WI38 (cell line): Measurements from ENCODE around the gene HARS1.
"Not testable (repeated sequence)": the region's sequence is repeated elsewhere in the genome, so short reads cannot be mapped to it uniquely, and the experiment has no call there.

Experiments used
- H3K4me3 ChIP-seq: 2 replicates; pipeline ENCODE4 v1.5.1; 2011; ENCODE audit warnings: low read depth, mild to moderate bottlenecking, control low read depth, low read length
- TF ChIP-seq, protein P1 (sequence below): IDR thresholded peaks from 2 replicates; pipeline ENCODE4 v1.5.1; 2012; ENCODE audit warnings: low read depth, mild to moderate bottlenecking, control low read depth, low read length

The HARS1 gene

DNA sequence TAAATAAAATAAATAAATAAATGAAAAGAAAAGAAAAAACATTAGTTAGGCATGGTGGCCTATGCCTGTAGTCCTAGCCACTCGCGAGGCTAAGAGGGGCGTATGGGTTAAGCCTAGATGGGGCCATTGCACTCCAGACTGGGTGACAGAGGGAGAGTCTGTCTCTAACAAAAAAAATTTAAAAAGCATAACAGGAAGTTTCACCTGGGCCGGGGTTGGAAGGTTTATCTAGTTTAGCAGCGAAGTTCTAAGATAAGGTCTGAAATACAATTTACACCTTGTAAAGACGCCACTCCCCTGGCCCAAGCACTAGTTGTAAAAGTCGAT is 27.1 kb upstream of the HARS1 start:
- 0 out of 2 replicates have a peak overlapping the region, but pooled peaks have one; percentile 8 for H3K4me3 ChIP-seq
- TF ChIP-seq, protein P1, sequence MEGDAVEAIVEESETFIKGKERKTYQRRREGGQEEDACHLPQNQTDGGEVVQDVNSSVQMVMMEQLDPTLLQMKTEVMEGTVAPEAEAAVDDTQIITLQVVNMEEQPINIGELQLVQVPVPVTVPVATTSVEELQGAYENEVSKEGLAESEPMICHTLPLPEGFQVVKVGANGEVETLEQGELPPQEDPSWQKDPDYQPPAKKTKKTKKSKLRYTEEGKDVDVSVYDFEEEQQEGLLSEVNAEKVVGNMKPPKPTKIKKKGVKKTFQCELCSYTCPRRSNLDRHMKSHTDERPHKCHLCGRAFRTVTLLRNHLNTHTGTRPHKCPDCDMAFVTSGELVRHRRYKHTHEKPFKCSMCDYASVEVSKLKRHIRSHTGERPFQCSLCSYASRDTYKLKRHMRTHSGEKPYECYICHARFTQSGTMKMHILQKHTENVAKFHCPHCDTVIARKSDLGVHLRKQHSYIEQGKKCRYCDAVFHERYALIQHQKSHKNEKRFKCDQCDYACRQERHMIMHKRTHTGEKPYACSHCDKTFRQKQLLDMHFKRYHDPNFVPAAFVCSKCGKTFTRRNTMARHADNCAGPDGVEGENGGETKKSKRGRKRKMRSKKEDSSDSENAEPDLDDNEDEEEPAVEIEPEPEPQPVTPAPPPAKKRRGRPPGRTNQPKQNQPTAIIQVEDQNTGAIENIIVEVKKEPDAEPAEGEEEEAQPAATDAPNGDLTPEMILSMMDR = no peak

DNA sequence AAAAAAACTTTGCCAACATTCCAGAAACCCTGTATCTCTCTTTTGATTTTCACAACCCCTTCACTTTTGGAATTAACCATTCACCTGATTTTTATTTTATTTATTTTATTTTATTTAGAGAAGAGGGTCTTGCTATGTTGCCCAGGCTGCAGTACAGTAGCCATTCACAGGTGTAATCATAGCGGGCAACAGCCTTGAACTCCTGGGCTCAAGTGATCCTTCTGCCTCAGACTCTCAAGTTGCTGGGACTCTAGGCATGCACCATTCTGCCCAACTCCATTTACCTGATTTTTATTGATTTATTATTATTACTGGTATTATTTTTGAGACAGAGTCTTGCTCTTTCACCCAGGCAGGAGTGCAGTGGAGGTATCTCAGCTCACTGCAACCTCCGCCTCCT is 25.1 kb upstream of the HARS1 start:
- H3K4me3 ChIP-seq = not testable (repeated sequence)

DNA sequence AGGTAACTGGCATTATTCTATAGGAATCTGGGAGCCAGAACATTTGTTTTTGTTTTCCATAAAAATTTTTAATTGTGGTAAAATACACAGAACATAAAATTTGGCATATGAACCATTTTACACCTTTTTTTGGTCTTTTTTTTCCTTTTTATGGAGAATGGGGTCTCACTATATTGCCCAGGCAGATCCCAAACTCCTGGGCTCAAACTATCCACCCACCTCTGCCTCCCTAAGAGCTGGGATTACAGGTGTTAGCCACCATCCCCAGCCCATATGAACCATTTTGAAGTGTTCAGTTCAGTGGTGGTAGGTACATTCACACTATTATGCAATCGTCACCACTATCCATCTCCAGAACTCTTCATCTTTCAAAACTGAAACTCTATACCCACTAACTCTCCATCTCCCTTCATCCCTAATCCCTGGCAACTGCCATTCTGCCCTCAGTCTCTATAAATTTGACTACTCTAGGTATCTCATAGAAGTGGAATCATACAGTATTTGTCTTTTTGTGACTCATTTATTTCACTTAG is 22.5 kb upstream of the HARS1 start:
- TF ChIP-seq, protein P1 = no peak
- no peak overlapping the region for H3K4me3 ChIP-seq

DNA sequence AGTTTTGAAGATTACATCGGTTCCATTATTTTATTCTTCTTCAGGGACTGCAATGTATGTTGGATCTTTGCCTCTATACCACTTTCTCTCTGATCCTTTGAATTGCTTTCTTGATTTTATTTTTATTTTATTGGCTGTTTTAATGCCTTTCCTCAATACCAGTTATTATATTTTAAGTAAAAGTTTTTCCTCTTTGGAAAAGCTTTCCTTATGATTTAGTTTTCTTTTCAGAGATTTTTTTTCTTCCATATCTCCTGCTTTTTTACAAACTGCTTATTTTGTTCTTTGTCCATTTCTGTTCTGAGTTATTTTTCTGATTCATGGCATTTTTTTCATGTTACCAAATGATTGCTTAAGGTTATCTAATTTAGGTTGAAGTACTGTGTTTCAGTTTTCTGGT is 20.6 kb upstream of the HARS1 start:
- H3K4me3 ChIP-seq = no peak overlapping the region
- TF ChIP-seq, protein P1 = no peak

DNA sequence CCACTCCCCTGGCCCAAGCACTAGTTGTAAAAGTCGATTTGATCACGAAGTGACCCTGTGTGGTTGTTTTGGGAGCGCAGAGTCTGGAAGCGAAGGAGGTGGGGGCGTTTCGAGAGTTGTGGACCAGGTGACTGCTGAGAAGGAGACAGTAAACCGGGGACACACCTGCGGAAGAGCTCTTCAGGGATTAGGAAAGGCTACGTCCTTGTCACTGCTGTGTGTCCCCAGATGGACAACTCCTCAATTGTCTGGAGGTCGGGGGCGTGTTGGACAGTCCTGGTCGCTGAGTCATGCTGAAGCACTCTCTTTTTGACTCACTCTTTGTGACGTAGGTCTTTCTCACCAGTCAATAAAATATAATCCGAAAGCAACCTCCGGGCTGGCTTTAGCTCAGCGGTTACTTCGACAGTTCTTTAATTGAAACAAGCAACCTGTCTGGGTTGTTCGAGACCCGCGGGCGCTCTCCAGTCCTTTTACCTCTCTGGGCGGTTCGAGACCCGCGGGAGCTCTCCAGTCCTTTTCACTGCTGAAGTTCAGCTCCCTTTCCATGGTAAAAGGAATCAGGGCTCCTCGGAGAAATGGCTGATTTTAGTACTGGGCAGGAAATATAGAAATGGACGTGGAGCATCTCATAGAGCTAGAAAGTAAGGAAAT is 19.9 kb upstream of the HARS1 start:
- TF ChIP-seq, protein P1 = no peak
- peak overlapping the region; percentile 59 for H3K4me3 ChIP-seq

DNA sequence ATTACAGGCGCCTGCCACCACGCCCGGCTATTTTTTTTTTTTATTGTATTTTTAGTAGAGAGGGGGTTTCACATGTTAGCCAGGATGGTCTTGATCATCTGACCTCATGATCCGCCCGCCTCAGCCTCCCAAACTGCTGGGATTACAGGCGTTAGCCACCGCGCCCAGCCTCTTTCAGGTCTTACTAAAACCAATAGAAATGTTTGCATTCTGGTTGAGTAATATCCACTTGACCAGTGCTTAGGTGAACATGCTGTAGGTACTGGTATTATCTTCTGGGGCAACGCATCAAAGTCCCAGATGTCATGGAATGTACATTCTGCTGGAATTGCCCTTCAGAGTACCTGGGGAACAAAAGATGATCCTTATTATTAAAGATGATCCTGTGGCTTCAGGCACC is 17.6 kb upstream of the HARS1 start:
- not testable (repeated sequence) for H3K4me3 ChIP-seq

DNA sequence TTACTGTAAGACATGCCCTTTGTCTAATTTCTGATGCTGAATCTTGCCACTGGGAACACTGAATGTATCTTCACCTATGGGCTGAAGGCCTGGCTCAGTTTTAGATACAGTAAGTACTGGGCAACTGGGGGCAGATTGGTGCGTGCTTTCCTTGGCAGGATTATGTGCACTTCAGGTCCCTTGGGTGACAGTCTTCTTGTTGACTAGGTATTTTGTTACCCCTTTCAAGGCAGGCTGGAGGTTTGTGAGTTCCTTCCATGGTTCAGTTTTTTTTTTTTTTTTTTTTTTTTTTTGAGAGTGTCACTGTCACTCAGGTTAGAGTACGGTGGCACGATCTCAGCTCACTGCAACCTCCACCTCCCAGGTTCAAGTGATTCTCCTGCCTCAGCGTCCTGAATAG is 16.6 kb upstream of the HARS1 start:
- H3K4me3 ChIP-seq = no peak overlapping the region
- TF ChIP-seq, protein P1 = no peak

DNA sequence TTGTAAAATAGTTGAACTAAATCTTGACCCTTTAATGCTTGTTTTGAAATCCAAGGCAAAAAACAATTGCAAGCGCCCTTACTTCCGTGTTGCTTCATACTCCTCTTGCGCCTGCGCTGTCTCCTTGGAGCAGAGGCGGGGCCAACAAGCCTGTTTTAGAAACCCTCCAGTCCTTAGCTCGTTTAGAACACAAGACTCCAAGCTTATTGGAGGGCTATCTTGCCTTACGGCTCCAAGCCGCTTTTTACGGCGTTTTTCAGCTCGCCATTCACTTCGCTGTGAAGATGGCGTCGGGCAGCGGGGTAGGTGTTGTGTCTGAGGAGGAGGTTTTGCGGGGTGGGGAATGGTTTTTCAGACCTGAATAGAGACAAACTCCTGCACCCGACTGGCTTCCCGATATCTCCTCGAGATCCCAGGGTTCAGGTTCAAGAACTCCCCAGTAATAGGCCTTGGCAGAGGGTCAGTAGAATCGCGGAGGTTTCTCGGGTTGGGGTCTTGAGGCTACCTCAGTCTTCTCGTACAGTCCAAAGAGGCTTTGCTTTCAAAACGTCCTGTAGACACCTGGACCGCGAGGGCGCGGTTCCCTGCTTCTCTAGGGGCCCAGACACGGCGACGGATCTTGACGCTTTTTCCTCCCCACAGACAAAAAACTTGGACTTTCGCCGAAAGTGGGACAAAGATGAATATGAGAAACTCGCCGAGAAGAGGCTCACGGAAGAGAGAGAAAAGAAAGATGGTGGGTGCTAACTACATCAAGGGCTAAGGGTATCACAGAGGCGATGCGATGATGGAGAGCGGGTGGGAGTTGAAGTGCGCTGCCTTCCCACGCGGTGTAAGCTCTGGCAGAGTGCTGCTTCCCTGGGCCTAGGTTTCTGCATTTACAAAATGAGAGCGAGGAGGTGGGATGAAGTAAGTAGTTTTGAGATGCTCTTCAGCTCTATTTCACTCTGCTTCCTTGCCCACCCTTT is 9.3 kb upstream of the HARS1 start, which contains the start of gene ZMAT2:
Gene ZMAT2 (plus strand): TSS at position 271 of the 968 bp plus-strand sequence. CDS start 14 bp downstream, at position 285.
- TF ChIP-seq, protein P1 = no peak
- peak within 1 kb of the TSS; percentile 99 for H3K4me3 ChIP-seq
